ENCODE data around the gene SLC8A3. TPM values are rescaled to one million over a fixed set of nuclear protein-coding genes. Genes with fewer than 3 reads are reported as not detected.

Gene SLC8A3
- total RNA-seq, 1 experiment from 2014 or later = 0.13 TPM

GRCh38 chr14:70213721-70214282, 25.1 kb upstream of the SLC8A3 start:
- no CpG with 5 or more reads among the region's 3 CpGs for WGBS (ENCODE audit: extremely low coverage, insufficient read length, low lambda C conversion rate)
- no peak overlapping the region for H3K18ac ChIP-seq (ENCODE audit: insufficient read length, low read depth, low read length)

More at GRCh38 chr14:70213721-70214282, 25.1 kb upstream of the SLC8A3 start:
- Histone ChIP-seq H3K4me2 (ENCODE audit: insufficient read depth, insufficient read length, low read length) (no peak overlapping the region), H2BK120ac (ENCODE audit: low read depth, low read length, poor library complexity, severe bottlenecking) (no peak overlapping the region), H4K8ac (replicated peaks; ENCODE audit: insufficient read length, low read depth, low read length) (no peak overlapping the region), H2BK5ac (ENCODE audit: insufficient read length, low read length) (no peak overlapping the region), H4K5ac (ENCODE audit: insufficient read length, low read depth, low read length) (no peak overlapping the region), H3K4ac (ENCODE audit: low read depth, low read length) (no peak overlapping the region), H3K9ac (ENCODE audit: extremely low read depth, insufficient read length, low read length) (no peak overlapping the region), H2BK20ac (ENCODE audit: low read depth, low read length, poor library complexity, severe bottlenecking) (no peak overlapping the region), H2AFZ (ENCODE audit: low read length) (no peak overlapping the region), H2BK15ac (ENCODE audit: low read depth, low read length) (no peak overlapping the region), H3K14ac (ENCODE audit: insufficient read depth, low read length) (no peak overlapping the region), H4K91ac (ENCODE audit: insufficient read length, low read depth, low read length) (no peak overlapping the region), H3K9me3 (ENCODE audit: control insufficient read depth, low read depth, low read length) (no peaks in the 10 kb centered on the region), H4K20me1 (ENCODE audit: control insufficient read depth, insufficient read depth, insufficient read length) (no peaks in the 10 kb centered on the region), H2BK12ac (ENCODE audit: insufficient read length, low read depth, low read length) (peak overlapping the region; percentile 59), H3K23me2 (ENCODE audit: insufficient read length, low read depth, low read length, poor library complexity, severe bottlenecking) (no peaks in the 10 kb centered on the region), H3K4me1 (ENCODE audit: insufficient read depth, low read length) (no peaks in the 10 kb centered on the region), H3K79me1 (ENCODE audit: insufficient read depth, low read depth, low read length, poor library complexity, severe bottlenecking) (no peaks in the 10 kb centered on the region), H3K27me3 (ENCODE audit: insufficient read depth, low read length) (no peaks in the 10 kb centered on the region), H3K23ac (ENCODE audit: insufficient read length, low read depth, low read length) (no peak overlapping the region), H2AK5ac (ENCODE audit: insufficient read length, low read length) (no peak overlapping the region), H3K56ac (ENCODE audit: insufficient read length, low read depth, low read length) (no peak overlapping the region), H3K27ac (ENCODE audit: insufficient read length, low read depth, low read length) (no peak overlapping the region), H3K79me2 (ENCODE audit: insufficient read depth, low read length) (no peaks in the 10 kb centered on the region), H3T11ph (ENCODE audit: low read length) (no peak overlapping the region)
- no peak for TF ChIP-seq CTCF (conservative IDR thresholded peaks at IDR 0.05)
- Mint-ChIP-seq H3K4me1 (peaks cover 11 to 18% of the 10 kb centered on the region in 2 experiments), H3K9me3 (peaks cover 0 to 2% of the 10 kb centered on the region in 2 experiments; a peak in 1 of 5 replicates), H3K4me3 (no peak overlapping the region), H3K27me3 (ENCODE audit: low read depth) (peaks cover 2% of the 10 kb centered on the region; the same call in 1 of the 2 replicates), H3K27ac (no peak overlapping the region), H3K36me3 (ENCODE audit: insufficient read depth in 1 of 3, low read depth in 3 of 3) (no peaks in the 10 kb centered on the region; a peak in 1 of 7 replicates)
- no peak for DNase-seq

Data from H9 (cell line).